Peyer's patch (tissue), 4 donors: ENCODE measurements around the gene ZBTB6. TPM values are rescaled to one million over a fixed set of nuclear protein-coding genes. Genes with fewer than 3 reads are reported as not detected.
A peak's percentile ranks its signal among the peaks of the same experiment; 100 is the strongest.
"Not testable (repeated sequence)": the region's sequence is repeated elsewhere in the genome, so short reads cannot be mapped to it uniquely, and the experiment has no call there.

Source experiments
- DNase-seq, 3 donors: peaks; one replicate each; pipeline ENCODE4 v3.0.0-alpha.2; 2017 to 2019
- H3K27ac ChIP-seq, 4 donors: fragments of 200-600 bp; sonication (generic); one replicate each; pipeline ENCODE4 v1.5.1; 2016 to 2019
- H3K27me3 ChIP-seq, 2 donors: fragments of 200-600 bp; sonication (generic); one replicate each; pipeline ENCODE4 v1.5.1; 2019
- H3K36me3 ChIP-seq, 3 donors: fragments of 200-600 bp; sonication (generic); one replicate each; pipeline ENCODE4 v1.5.1; 2016 to 2019
- H3K4me1 ChIP-seq, 4 donors: fragments of 200-600 bp; sonication (generic); one replicate each; pipeline ENCODE4 v1.5.1; 2016 to 2019
- H3K4me3 ChIP-seq, 4 donors: fragments of 200-600 bp; sonication (generic); 1 replicate in 3 of 4; 2 replicates in 1 of 4; pipeline ENCODE4 v1.5.1; 2016 to 2019; ENCODE audit warnings: mild to moderate bottlenecking in 1 of 4
- H3K9me3 ChIP-seq, 4 donors: fragments of 200-600 bp; sonication (generic); one replicate each; pipeline ENCODE4 v1.5.1; 2016 to 2019; ENCODE audit warnings: mild to moderate bottlenecking in 1 of 4
- POLR2A ChIP-seq, 2 donors: fragments of 450-650 bp; IDR thresholded peaks; one replicate each; pipeline ENCODE4 v1.5.1; 2017; ENCODE audit warnings: antibody characterized with exemption in 2 of 2, mild to moderate bottlenecking in 2 of 2, moderate library complexity in 2 of 2
- total RNA-seq, 4 donors: library from RNA; depleted of rRNA; stranded (reverse); fragments of >200 nt; gene quantifications; one replicate each; pipeline ENCODE4 v1.1.0, GENCODE V29; 2016
- TF ChIP-seq, protein P1 (sequence below), 6 experiments: fragments of 450-650 bp in 4 of 6; fragments of 200-600 bp in 2 of 6; sonication (generic) in 1 of 6; IDR thresholded peaks; one replicate each; pipeline ENCODE4 v1.5.1; 2017 to 2019; ENCODE audit warnings: antibody characterized with exemption in 6 of 6, mild to moderate bottlenecking in 3 of 6, moderate library complexity in 1 of 6

Gene ZBTB6
- total RNA-seq, 4 donors from 2014 or later = 5.6 to 14.9 (median 7.7) TPM

DNA sequence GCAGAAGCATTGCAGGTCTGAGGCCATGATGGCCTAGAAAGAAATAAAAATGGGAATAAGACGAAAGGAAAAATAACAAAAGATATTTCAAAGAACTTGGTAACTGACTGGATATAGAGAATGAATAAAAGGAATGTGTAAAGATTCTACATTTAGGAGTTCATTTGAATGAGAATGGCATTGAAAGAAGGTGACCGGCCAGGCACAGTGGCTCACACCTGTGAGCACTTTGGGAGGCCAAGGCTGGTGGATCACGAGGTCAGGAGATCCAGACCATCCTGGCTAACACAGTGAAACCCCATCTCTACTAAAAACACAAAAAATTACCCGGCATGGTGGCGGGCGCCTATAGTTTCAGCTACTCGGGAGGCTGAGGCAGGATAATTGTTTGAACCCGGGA is 9.6 kb upstream of the ZBTB6 start:
- H3K27me3 ChIP-seq = no peaks in the 10 kb centered on the region
- no peak for DNase-seq
- TF ChIP-seq POLR2A (IDR thresholded peaks at IDR 0.05) = no peak
- TF ChIP-seq, protein P1, sequence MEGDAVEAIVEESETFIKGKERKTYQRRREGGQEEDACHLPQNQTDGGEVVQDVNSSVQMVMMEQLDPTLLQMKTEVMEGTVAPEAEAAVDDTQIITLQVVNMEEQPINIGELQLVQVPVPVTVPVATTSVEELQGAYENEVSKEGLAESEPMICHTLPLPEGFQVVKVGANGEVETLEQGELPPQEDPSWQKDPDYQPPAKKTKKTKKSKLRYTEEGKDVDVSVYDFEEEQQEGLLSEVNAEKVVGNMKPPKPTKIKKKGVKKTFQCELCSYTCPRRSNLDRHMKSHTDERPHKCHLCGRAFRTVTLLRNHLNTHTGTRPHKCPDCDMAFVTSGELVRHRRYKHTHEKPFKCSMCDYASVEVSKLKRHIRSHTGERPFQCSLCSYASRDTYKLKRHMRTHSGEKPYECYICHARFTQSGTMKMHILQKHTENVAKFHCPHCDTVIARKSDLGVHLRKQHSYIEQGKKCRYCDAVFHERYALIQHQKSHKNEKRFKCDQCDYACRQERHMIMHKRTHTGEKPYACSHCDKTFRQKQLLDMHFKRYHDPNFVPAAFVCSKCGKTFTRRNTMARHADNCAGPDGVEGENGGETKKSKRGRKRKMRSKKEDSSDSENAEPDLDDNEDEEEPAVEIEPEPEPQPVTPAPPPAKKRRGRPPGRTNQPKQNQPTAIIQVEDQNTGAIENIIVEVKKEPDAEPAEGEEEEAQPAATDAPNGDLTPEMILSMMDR (IDR thresholded peaks at IDR 0.05) = no peak

DNA sequence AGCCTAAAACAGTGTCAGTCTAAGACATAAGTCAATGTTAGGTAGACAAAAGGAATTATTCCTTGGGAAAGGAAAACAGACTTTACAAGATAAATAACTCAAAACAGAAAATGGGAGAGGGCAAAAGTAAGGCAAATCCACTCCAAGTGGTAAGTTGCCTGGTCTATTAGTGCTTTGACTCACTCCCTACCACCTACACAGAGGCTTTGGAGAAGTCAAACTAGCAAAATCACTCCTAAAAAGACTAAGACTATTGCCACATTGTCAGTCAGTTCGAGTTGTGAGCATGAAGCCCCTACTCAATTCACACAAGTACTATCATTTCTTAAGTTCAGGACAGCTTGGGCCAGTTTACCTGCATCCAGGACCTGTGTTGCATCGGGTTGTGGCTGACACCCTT is 5.2 kb upstream of the ZBTB6 start:
- Histone ChIP-seq H3K27ac (no peak overlapping the region), H3K36me3 (peaks cover 0 to 20% (median 0%) of the 10 kb centered on the region in 3 donors), H3K9me3 (no peaks in the 10 kb centered on the region), H3K27me3 (no peaks in the 10 kb centered on the region), H3K4me3 (no peak overlapping the region), H3K4me1 (peaks cover 0 to 3% (median 0%) of the 10 kb centered on the region in 4 donors)
- DNase-seq = no peak
- TF ChIP-seq, protein P1 (IDR thresholded peaks at IDR 0.05) = no peak
- no peak for TF ChIP-seq POLR2A (IDR thresholded peaks at IDR 0.05)

More for the DNA sequence above, 9.6 kb upstream of the ZBTB6 start:
- Histone ChIP-seq H3K4me1 (no peaks in the 10 kb centered on the region), H3K9me3 (no peaks in the 10 kb centered on the region), H3K4me3 (no peak overlapping the region), H3K36me3 (peaks cover 0 to 20% (median 0%) of the 10 kb centered on the region in 3 donors), H3K27ac (no peak overlapping the region)

DNA sequence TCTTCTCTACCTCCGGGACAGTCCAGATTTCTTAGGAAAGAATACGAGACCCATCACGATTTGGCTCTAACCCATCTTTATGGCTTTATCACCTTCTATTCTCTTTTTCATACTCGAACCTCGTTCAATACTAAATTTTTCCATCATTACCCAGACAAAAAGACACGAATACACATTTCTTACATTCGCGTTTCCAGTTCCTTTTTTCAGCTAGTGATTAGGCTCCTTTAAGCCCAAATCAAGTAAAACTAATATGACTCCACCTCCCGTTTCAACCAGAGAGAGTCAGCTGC is 506 bp downstream of the ZBTB6 start:
- Histone ChIP-seq H3K9me3 (no peaks in the 10 kb centered on the region), H3K27me3 (no peaks in the 10 kb centered on the region), H3K27ac (peak overlapping the region; percentile 70 to 84 (median 82)), H3K4me1 (peaks cover 0 to 13% (median 4%) of the 10 kb centered on the region in 4 donors), H3K4me3 (peak overlapping the region; percentile 51 to 80 (median 63)), H3K36me3 (peaks cover 0 to 23% (median 0%) of the 10 kb centered on the region in 3 donors)
- TF ChIP-seq, protein P1 (IDR thresholded peaks at IDR 0.05) = no peak
- no peak for TF ChIP-seq POLR2A (IDR thresholded peaks at IDR 0.05)
- DNase-seq = no peak

DNA sequence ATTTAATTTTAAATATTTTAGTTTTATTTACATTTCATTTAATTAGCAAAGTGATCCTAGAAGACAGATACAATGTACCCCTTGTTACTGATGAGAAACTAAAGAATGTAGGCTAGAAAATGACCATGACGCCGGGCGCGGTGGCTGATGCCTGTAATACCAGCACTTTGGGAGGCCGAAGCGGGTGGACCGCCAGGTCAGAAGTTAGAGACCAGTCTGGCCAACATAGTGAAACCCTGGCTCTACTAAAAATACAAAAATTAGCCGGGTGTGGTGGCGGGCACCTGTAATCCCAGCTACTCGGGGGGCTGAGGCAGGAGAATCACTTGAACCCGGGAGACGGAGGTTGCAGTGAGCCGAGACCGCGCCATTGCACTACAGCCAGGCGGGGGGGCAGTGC is 7.0 kb downstream of the ZBTB6 start:
- DNase-seq = not testable (repeated sequence)

DNA sequence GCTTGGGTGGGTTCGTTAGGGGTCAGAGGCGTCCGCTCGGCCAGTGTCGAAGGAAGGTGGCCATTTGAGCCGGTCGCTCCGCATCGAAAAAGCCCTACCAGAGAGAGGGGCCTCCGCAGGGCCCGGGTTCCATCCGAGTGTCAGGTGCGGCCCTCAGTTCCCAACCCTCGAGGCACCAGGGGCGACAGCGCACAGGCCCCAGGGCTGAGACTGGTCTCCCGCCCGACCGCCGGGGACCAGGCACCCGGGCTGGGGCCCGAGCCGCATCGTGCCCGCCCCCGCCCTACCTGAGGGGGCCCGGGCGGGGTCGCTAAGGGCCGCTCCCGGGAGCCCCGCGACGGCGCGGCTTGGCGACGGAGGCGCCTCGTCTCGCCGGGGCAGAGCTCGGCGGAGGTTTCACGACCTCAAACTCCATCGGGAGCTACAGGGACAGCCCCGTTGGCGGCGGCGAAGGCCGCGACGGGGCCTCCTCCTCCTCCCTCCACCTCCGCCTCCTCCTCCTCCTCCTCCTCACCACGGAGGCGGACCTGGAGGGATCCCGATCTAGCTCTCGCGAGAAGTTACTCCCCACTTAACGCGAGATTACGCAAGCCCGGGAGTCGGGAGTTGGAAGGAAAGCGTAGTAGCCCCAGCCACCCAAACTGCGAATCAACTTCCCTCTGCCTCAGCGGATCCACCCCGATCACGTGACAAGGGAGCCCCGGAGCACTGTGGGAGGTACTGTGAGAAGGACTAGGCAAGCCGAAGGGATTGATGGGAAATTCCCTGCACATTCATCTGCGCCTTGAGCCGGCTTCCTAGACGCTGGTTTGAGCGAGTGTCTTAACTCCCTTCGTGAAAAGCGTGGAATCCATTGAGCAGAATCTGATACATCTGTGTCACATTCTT is 8.1 kb downstream of the ZBTB6 start, which contains the start of gene RC3H2:
RC3H2 (minus strand) TSS at position 537 of the 888 bp plus-strand sequence. CDS start 7,850 bp downstream, outside the sequence.
- peak; percentile 91 to 94 for TF ChIP-seq POLR2A (IDR thresholded peaks at IDR 0.05)
- TF ChIP-seq, protein P1 (IDR thresholded peaks at IDR 0.05) = no peak
- H3K4me3 ChIP-seq = peak within 1 kb of the TSS; percentile 66 to 96 (median 89)
- no peaks in the 10 kb centered on the region for H3K9me3 ChIP-seq
- no peaks in the 10 kb centered on the region for H3K27me3 ChIP-seq
- H3K27ac ChIP-seq = peak within 1 kb of the TSS; percentile 91 to 96 (median 94)
- peaks cover 0 to 19% (median 7%) of the 10 kb centered on the region in 4 donors for H3K4me1 ChIP-seq
- peak; percentile 95 to 99 (median 95) for DNase-seq
- peaks cover 0 to 6% (median 0%) of the 10 kb centered on the region in 3 donors for H3K36me3 ChIP-seq

More for the DNA sequence above, 7.0 kb downstream of the ZBTB6 start:
- not testable (repeated sequence) for H3K9me3 ChIP-seq, H3K27me3 ChIP-seq, H3K4me3 ChIP-seq
- Histone ChIP-seq H3K4me1 (peaks cover 0 to 14% (median 7%) of the 10 kb centered on the region in 4 donors), H3K27ac (peak overlapping the region in 1 of 4 donors; percentile 96), H3K36me3 (peaks cover 0 to 15% (median 0%) of the 10 kb centered on the region in 3 donors)

DNA sequence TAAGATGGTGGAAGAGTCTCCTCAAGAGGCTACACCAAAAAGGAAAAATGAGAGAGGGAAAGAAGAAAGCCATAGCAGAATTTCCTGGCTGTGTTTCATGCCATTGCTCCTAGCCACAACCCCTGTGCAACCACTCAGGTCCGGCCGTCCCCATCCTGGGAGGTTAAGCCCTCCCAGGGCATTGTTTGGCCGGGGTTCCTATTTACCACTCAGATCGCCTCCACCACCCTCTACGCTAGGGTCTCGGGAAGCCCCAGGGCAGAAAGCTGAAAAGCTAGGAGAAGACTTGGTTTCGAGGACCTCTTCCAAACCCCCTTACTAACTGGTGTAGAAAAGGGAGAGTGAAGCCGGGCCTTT is 8.7 kb downstream of the ZBTB6 start:
- no peaks in the 10 kb centered on the region for H3K9me3 ChIP-seq
- peak overlapping the region; percentile 66 to 96 (median 89) for H3K4me3 ChIP-seq
- peak overlapping the region; percentile 91 to 96 (median 94) for H3K27ac ChIP-seq
- H3K36me3 ChIP-seq = no peaks in the 10 kb centered on the region
- no peak for TF ChIP-seq POLR2A (IDR thresholded peaks at IDR 0.05)
- TF ChIP-seq, protein P1 (IDR thresholded peaks at IDR 0.05) = no peak
- peaks cover 0 to 19% (median 7%) of the 10 kb centered on the region in 4 donors for H3K4me1 ChIP-seq
- H3K27me3 ChIP-seq = no peaks in the 10 kb centered on the region
- peak in 2 of 3 donors; percentile 27 to 59 for DNase-seq
